Fibroblast of lung (primary cell): ENCODE results near the gene ASRGL1.

Source experiments
- EZH2 ChIP-seq: IDR thresholded peaks from 2 replicates; pipeline ENCODE4 v1.5.1; 2012; ENCODE audit warnings: low read length, control low read depth, mild to moderate bottlenecking; ENCODE audit errors: missing control alignments
- TF ChIP-seq, protein P1 (sequence below), 2 donors: IDR thresholded peaks in 1 of 2; conservative IDR thresholded peaks in 1 of 2; 1 replicate in 1 of 2; 2 replicates in 1 of 2; pipeline ENCODE4 v1.5.1; 2011 to 2012; ENCODE audit warnings: low read length in 2 of 2, control low read depth in 1 of 2, inconsistent platforms in 1 of 2, low read depth in 1 of 2, mild to moderate bottlenecking in 1 of 2

DNA sequence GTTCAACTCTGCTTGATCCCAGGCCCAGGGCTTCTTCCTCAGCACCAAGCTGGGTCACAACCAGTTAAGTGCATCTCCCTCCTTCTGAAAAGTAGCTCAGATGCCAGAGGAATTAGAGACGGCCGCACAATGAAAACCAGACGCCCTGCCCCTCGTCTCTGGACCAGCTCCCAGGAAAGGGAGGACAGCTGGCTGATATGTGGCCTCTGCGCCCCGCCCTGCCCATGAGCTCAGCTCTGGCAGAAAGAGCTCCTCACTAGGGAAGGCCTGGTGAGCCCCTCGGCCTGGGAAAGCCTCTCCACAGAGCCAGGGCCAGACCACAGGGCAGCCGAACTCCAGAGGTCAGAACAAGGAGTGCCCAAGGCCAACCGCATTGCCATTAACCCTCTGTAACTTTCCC lies 63.5 kb downstream of the ASRGL1 start:
- TF ChIP-seq, protein P1, sequence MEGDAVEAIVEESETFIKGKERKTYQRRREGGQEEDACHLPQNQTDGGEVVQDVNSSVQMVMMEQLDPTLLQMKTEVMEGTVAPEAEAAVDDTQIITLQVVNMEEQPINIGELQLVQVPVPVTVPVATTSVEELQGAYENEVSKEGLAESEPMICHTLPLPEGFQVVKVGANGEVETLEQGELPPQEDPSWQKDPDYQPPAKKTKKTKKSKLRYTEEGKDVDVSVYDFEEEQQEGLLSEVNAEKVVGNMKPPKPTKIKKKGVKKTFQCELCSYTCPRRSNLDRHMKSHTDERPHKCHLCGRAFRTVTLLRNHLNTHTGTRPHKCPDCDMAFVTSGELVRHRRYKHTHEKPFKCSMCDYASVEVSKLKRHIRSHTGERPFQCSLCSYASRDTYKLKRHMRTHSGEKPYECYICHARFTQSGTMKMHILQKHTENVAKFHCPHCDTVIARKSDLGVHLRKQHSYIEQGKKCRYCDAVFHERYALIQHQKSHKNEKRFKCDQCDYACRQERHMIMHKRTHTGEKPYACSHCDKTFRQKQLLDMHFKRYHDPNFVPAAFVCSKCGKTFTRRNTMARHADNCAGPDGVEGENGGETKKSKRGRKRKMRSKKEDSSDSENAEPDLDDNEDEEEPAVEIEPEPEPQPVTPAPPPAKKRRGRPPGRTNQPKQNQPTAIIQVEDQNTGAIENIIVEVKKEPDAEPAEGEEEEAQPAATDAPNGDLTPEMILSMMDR (conservative IDR thresholded peaks at IDR 0.05 in 1 of 2, IDR thresholded peaks at IDR 0.05 in 1 of 2; ENCODE audit: low read depth in 1 of 2, low read length in 2 of 2): no peak
- TF ChIP-seq EZH2: no peak
